HEK293T (cell line): ENCODE data around the gene KAT6B.

Experiments used
- CTCF ChIA-PET: fragments of 350-600 bp; formaldehyde crosslinking; extraction: SDS; loops from one replicate; lab custom pipeline; 2021; ENCODE audit warnings: antibody characterized with exemption, inconsistent platforms; lab: Yijun Ruan, JAX
- POLR2A ChIA-PET: fragments of 350-600 bp; formaldehyde crosslinking; extraction: SDS; loops from one replicate; lab custom pipeline; 2020; ENCODE audit warnings: antibody characterized with exemption, inconsistent platforms; lab: Yijun Ruan, JAX
- DNase-seq: peaks from one replicate; pipeline ENCODE4 v3.0.0; 2012; ENCODE audit warnings: mixed read lengths; ENCODE audit errors: extremely low spot score
- ARNT ChIP-seq: fragments of 450-650 bp; IDR thresholded peaks from 2 replicates; pipeline ENCODE4 v1.6.1; 2017; ENCODE audit warnings: mild to moderate bottlenecking
- BHLHE40 ChIP-seq: fragments of 450-650 bp; IDR thresholded peaks from 2 replicates; pipeline ENCODE4 v1.6.1; 2016; ENCODE audit warnings: mild to moderate bottlenecking, moderate library complexity, borderline replicate concordance
- CTBP1 ChIP-seq: fragments of 450-650 bp; IDR thresholded peaks from 2 replicates; pipeline ENCODE4 v1.6.1; 2016; ENCODE audit warnings: borderline replicate concordance
- ELF4 ChIP-seq: fragments of 450-650 bp; IDR thresholded peaks from 2 replicates; pipeline ENCODE4 v1.6.1; 2017; ENCODE audit warnings: antibody characterized with exemption
- FOXA1 ChIP-seq: fragments of 450-650 bp; IDR thresholded peaks from 2 replicates; pipeline ENCODE4 v1.6.1; 2016; ENCODE audit warnings: mild to moderate bottlenecking
- FOXK2 ChIP-seq: fragments of 450-650 bp; IDR thresholded peaks from 2 replicates; pipeline ENCODE4 v1.6.1; 2016; ENCODE audit warnings: mild to moderate bottlenecking
- FOXM1 ChIP-seq: fragments of 450-650 bp; IDR thresholded peaks from 2 replicates; pipeline ENCODE4 v1.6.1; 2017; ENCODE audit warnings: mild to moderate bottlenecking, borderline replicate concordance
- HDGF ChIP-seq: fragments of 450-650 bp; IDR thresholded peaks from 2 replicates; pipeline ENCODE4 v1.6.1; 2017; ENCODE audit warnings: antibody characterized with exemption, borderline replicate concordance
- L3MBTL2 ChIP-seq: fragments of 450-650 bp; conservative IDR thresholded peaks from 2 replicates; pipeline ENCODE4 v1.6.1; 2016; ENCODE audit warnings: mild to moderate bottlenecking
- LEF1 ChIP-seq: fragments of 450-650 bp; IDR thresholded peaks from 2 replicates; pipeline ENCODE4 v1.6.1; 2017; ENCODE audit warnings: mild to moderate bottlenecking, borderline replicate concordance
- NFRKB ChIP-seq: fragments of 450-650 bp; IDR thresholded peaks from 2 replicates; pipeline ENCODE4 v1.6.1; 2016; ENCODE audit warnings: mild to moderate bottlenecking, moderate library complexity
- PKNOX1 ChIP-seq: fragments of 450-650 bp; IDR thresholded peaks from 2 replicates; pipeline ENCODE4 v1.6.1; 2016
- SP1 ChIP-seq: fragments of 450-650 bp; IDR thresholded peaks from 2 replicates; pipeline ENCODE4 v1.6.1; 2017
- SUZ12 ChIP-seq: fragments of 450-650 bp; IDR thresholded peaks from 2 replicates; pipeline ENCODE4 v1.6.1; 2016; ENCODE audit warnings: mild to moderate bottlenecking
- TARDBP ChIP-seq: fragments of 450-650 bp; IDR thresholded peaks from 2 replicates; pipeline ENCODE4 v1.6.1; 2016
- ZNF384 ChIP-seq: fragments of 450-650 bp; IDR thresholded peaks from 2 replicates; pipeline ENCODE4 v1.6.1; 2016

KAT6B gene

GRCh38 chr10:75057680-75058079 is 231.3 kb downstream of the KAT6B start:
- DNase-seq = no peak
- TF ChIP-seq SP1 (no peak), ARNT (no peak), ZNF384 (no peak), FOXK2 (no peak), NFRKB (no peak), BHLHE40 (no peak), CTBP1 (no peak), FOXM1 (no peak), HDGF (no peak), TARDBP (no peak), FOXA1 (no peak), LEF1 (no peak), L3MBTL2 (no peak), PKNOX1 (no peak), SUZ12 (no peak), ELF4 (no peak)
- CTCF ChIA-PET = no interaction called here
- POLR2A ChIA-PET = no interaction called here

- no peak for DNase-seq
- ChIA-PET POLR2A (no interaction called here), CTCF (no interaction called here)
- TF ChIP-seq NFRKB (no peak), FOXK2 (no peak), ZNF384 (no peak), TARDBP (no peak), BHLHE40 (no peak), SUZ12 (no peak), ARNT (no peak), FOXM1 (no peak), LEF1 (no peak), FOXA1 (no peak), PKNOX1 (no peak), HDGF (no peak)
Observed at GRCh38 chr10:75058161-75058560, 231.8 kb downstream of the KAT6B start.

GRCh38 chr10:75061709-75062505 is 235.5 kb downstream of the KAT6B start:
- DNase-seq = no peak
- ChIA-PET POLR2A (no interaction called here), CTCF (no interaction called here)
- TF ChIP-seq PKNOX1 = no peak
- TF ChIP-seq SUZ12 = no peak
- TF ChIP-seq CTBP1 = no peak
- no peak for TF ChIP-seq SP1
- TF ChIP-seq FOXK2 = no peak
- TF ChIP-seq L3MBTL2 = no peak
- no peak for TF ChIP-seq ELF4
- TF ChIP-seq ZNF384 = no peak
- TF ChIP-seq TARDBP = no peak
- TF ChIP-seq LEF1 = no peak
- TF ChIP-seq ARNT = no peak
- TF ChIP-seq NFRKB = no peak
- no peak for TF ChIP-seq FOXA1
- no peak for TF ChIP-seq HDGF

GRCh38 chr10:75062506-75063299 is 236.3 kb downstream of the KAT6B start:
- no peak for DNase-seq
- ChIA-PET CTCF (no interaction called here), POLR2A (no interaction called here)
- TF ChIP-seq NFRKB = no peak
- no peak for TF ChIP-seq FOXA1
- no peak for TF ChIP-seq SP1
- TF ChIP-seq FOXK2 = no peak
- no peak for TF ChIP-seq TARDBP
- TF ChIP-seq CTBP1 = no peak
- TF ChIP-seq HDGF = no peak
- no peak for TF ChIP-seq ARNT
- no peak for TF ChIP-seq PKNOX1
- no peak for TF ChIP-seq ZNF384
